ENCODE measurements around the gene SPRN. TPM values are rescaled to one million over a fixed set of nuclear protein-coding genes. Genes with fewer than 3 reads are reported as not detected.

SPRN gene
- total RNA-seq, 2 experiments from 2014 or later, result not detected

- no peaks in the 10 kb centered on the region for H3K27me3 Mint-ChIP-seq
- DNase-seq (peak; percentile 28), ATAC-seq (no peak)
- no peak overlapping the region for H3K4me3 Mint-ChIP-seq
- no peaks in the 10 kb centered on the region for H3K36me3 Mint-ChIP-seq
- CTCF ChIA-PET, result no interaction called here
- H3K27ac Mint-ChIP-seq, result no peak overlapping the region
- H3K9me3 Mint-ChIP-seq (ENCODE audit: low read depth), result no peaks in the 10 kb centered on the region
- no peaks in the 10 kb centered on the region for H3K4me1 Mint-ChIP-seq
Observed at GRCh38 chr10:133461027-133461426, 36.6 kb upstream of the SPRN start.

GRCh38 chr10:133460208-133460769, 35.9 kb upstream of the SPRN start:
- no peaks in the 10 kb centered on the region for H3K27me3 Mint-ChIP-seq
- no peaks in the 10 kb centered on the region for H3K36me3 Mint-ChIP-seq
- H3K27ac Mint-ChIP-seq, result no peak overlapping the region
- H3K4me3 Mint-ChIP-seq, result no peak overlapping the region
- DNase-seq (no peak), ATAC-seq (no peak)
- CTCF ChIA-PET, result no interaction called here
- H3K4me1 Mint-ChIP-seq, result no peaks in the 10 kb centered on the region
- no peaks in the 10 kb centered on the region for H3K9me3 Mint-ChIP-seq (ENCODE audit: low read depth)

GRCh38 chr10:133459454-133460207, 35.2 kb upstream of the SPRN start:
- no peaks in the 10 kb centered on the region for H3K4me1 Mint-ChIP-seq
- H3K27me3 Mint-ChIP-seq, result no peaks in the 10 kb centered on the region
- DNase-seq, result peak; percentile 37
- no peaks in the 10 kb centered on the region for H3K9me3 Mint-ChIP-seq (ENCODE audit: low read depth)
- no peak overlapping the region for H3K4me3 Mint-ChIP-seq
- no peak for ATAC-seq
- H3K27ac Mint-ChIP-seq, result no peak overlapping the region
- H3K36me3 Mint-ChIP-seq, result no peaks in the 10 kb centered on the region
- CTCF ChIA-PET, result no interaction called here

- Mint-ChIP-seq H3K27ac (no peak overlapping the region), H3K36me3 (no peaks in the 10 kb centered on the region), H3K4me3 (no peak overlapping the region), H3K9me3 (ENCODE audit: low read depth) (no peaks in the 10 kb centered on the region), H3K4me1 (no peaks in the 10 kb centered on the region), H3K27me3 (no peaks in the 10 kb centered on the region)
- DNase-seq (no peak), ATAC-seq (no peak)
- CTCF ChIA-PET, result no interaction called here
Observed at GRCh38 chr10:133458710-133459453, 34.5 kb upstream of the SPRN start.

GRCh38 chr10:133458021-133458709, 33.7 kb upstream of the SPRN start:
- Mint-ChIP-seq H3K4me1 (no peaks in the 10 kb centered on the region), H3K4me3 (no peak overlapping the region), H3K27ac (no peak overlapping the region), H3K27me3 (no peaks in the 10 kb centered on the region), H3K9me3 (ENCODE audit: low read depth) (no peaks in the 10 kb centered on the region), H3K36me3 (no peaks in the 10 kb centered on the region)
- CTCF ChIA-PET, result interaction anchor here (2.2 kb wide), 1 partner anchor 20 kb away, joined by 6 read pairs; no protein-coding TSS in a partner anchor
- DNase-seq (peak; percentile 36), ATAC-seq (no peak)

GRCh38 chr10:133457100-133457841, 32.8 kb upstream of the SPRN start:
- no peaks in the 10 kb centered on the region for H3K27me3 Mint-ChIP-seq
- no peaks in the 10 kb centered on the region for H3K4me1 Mint-ChIP-seq
- peak; percentile 34 for DNase-seq
- H3K27ac Mint-ChIP-seq, result no peak overlapping the region
- CTCF ChIA-PET, result interaction anchor here (2.2 kb wide), 1 partner anchor 19 kb away, joined by 6 read pairs; no protein-coding TSS in a partner anchor
- H3K36me3 Mint-ChIP-seq, result no peaks in the 10 kb centered on the region
- no peak overlapping the region for H3K4me3 Mint-ChIP-seq
- no peak for ATAC-seq
- no peaks in the 10 kb centered on the region for H3K9me3 Mint-ChIP-seq (ENCODE audit: low read depth)

GRCh38 chr10:133456041-133456951, 31.9 kb upstream of the SPRN start:
- Mint-ChIP-seq H3K27ac (no peak overlapping the region), H3K27me3 (peaks cover 2% of the 10 kb centered on the region), H3K4me3 (no peak overlapping the region), H3K36me3 (no peaks in the 10 kb centered on the region), H3K9me3 (ENCODE audit: low read depth) (no peaks in the 10 kb centered on the region), H3K4me1 (no peaks in the 10 kb centered on the region)
- DNase-seq (no peak), ATAC-seq (no peak)
- CTCF ChIA-PET, result interaction anchor here (2.2 kb wide), 1 partner anchor 18 kb away, joined by 6 read pairs; no protein-coding TSS in a partner anchor

GRCh38 chr10:133455611-133456031, 31.2 kb upstream of the SPRN start:
- no peaks in the 10 kb centered on the region for H3K9me3 Mint-ChIP-seq (ENCODE audit: low read depth)
- H3K4me1 Mint-ChIP-seq, result no peaks in the 10 kb centered on the region
- no peak overlapping the region for H3K27ac Mint-ChIP-seq
- DNase-seq (no peak), ATAC-seq (no peak)
- peaks cover 8% of the 10 kb centered on the region for H3K27me3 Mint-ChIP-seq
- CTCF ChIA-PET, result no interaction called here
- no peaks in the 10 kb centered on the region for H3K36me3 Mint-ChIP-seq
- no peak overlapping the region for H3K4me3 Mint-ChIP-seq

GRCh38 chr10:133455196-133455595, 30.8 kb upstream of the SPRN start:
- Mint-ChIP-seq H3K27me3 (peaks cover 8% of the 10 kb centered on the region), H3K27ac (no peak overlapping the region), H3K4me1 (no peaks in the 10 kb centered on the region), H3K9me3 (ENCODE audit: low read depth) (no peaks in the 10 kb centered on the region), H3K36me3 (no peaks in the 10 kb centered on the region), H3K4me3 (no peak overlapping the region)
- CTCF ChIA-PET, result no interaction called here
- no peak for DNase-seq
- ATAC-seq, result no peak

- H3K9me3 Mint-ChIP-seq (ENCODE audit: low read depth), result peaks cover 2% of the 10 kb centered on the region
- H3K36me3 Mint-ChIP-seq, result no peaks in the 10 kb centered on the region
- no peak for ATAC-seq
- no peak overlapping the region for H3K27ac Mint-ChIP-seq
- no peak overlapping the region for H3K4me3 Mint-ChIP-seq
- peaks cover 8% of the 10 kb centered on the region for H3K27me3 Mint-ChIP-seq
- CTCF ChIA-PET, result interaction anchor here (1.2 kb wide), 1 partner anchor 16 kb away, joined by 3 read pairs; no protein-coding TSS in a partner anchor
- DNase-seq, result no peak
- no peaks in the 10 kb centered on the region for H3K4me1 Mint-ChIP-seq
Observed at GRCh38 chr10:133454204-133454893, 29.9 kb upstream of the SPRN start.

GRCh38 chr10:133453516-133454203, 29.2 kb upstream of the SPRN start, which contains the start of gene SCART1:
SCART1 (plus strand) TSS chr10:133453945; CDS start chr10:133453998, 53 bp downstream.
- Mint-ChIP-seq H3K27ac (no peak within 1 kb of the TSS), H3K4me3 (no peak within 1 kb of the TSS), H3K36me3 (peaks cover under 1% of the 10 kb centered on the region), H3K9me3 (ENCODE audit: low read depth) (peaks cover 4% of the 10 kb centered on the region), H3K27me3 (peaks cover 9% of the 10 kb centered on the region), H3K4me1 (no peaks in the 10 kb centered on the region)
- ATAC-seq, result peak; percentile 33
- CTCF ChIA-PET, result interaction anchor here (1.2 kb wide), 1 partner anchor 15 kb away, joined by 3 read pairs; no protein-coding TSS in a partner anchor
- no peak for DNase-seq

All from activated CD8-positive, alpha-beta memory T cell treated with anti-CD3 and anti-CD28 coated beads, Interleukin-2, amount 10 ng/mL, durations not matched to agents 7 days and 5 days (primary cell).